HG03175 (cell line): ENCODE results near the gene ELOA.
A peak's percentile ranks its signal among the peaks of the same experiment; 100 is the strongest.
"Not testable (repeated sequence)": the region's sequence is repeated elsewhere in the genome, so short reads cannot be mapped to it uniquely, and the experiment has no call there.

Experiments used
- ATAC-seq: cut with Tn5 transposase; IDR thresholded peaks from one replicate; pipeline ENCODE4 v1.9.1; 2021; ENCODE audit warnings: mild to moderate bottlenecking, moderate library complexity; ENCODE audit not compliant: unreplicated experiment

The ELOA gene

GRCh38 chr1:23799255-23799569 is 55.9 kb downstream of the ELOA start:
- no peak for ATAC-seq

- peak; percentile 2 for ATAC-seq
These were observed 56.5 kb downstream of the ELOA start for GRCh38 chr1:23799570-23800399.

- ATAC-seq, result peak; percentile 87
These were observed 57.4 kb downstream of the ELOA start, which contains the start of gene GALE for GRCh38 chr1:23800400-23801337. GALE (minus strand) TSS chr1:23800754; CDS start chr1:23799007, 1,747 bp downstream.

- no peak for ATAC-seq
These were observed 58.1 kb downstream of the ELOA start for GRCh38 chr1:23801338-23801748.

GRCh38 chr1:23801876-23802275 is 58.6 kb downstream of the ELOA start:
- ATAC-seq, result no peak

GRCh38 chr1:23802809-23803342 is 59.6 kb downstream of the ELOA start:
- not testable (repeated sequence) for ATAC-seq

- no peak for ATAC-seq
These were observed 60.4 kb downstream of the ELOA start for GRCh38 chr1:23803674-23804073.

GRCh38 chr1:23804183-23804835 is 61.0 kb downstream of the ELOA start:
- ATAC-seq, result no peak

GRCh38 chr1:23805025-23805424 is 61.8 kb downstream of the ELOA start:
- ATAC-seq, result no peak

GRCh38 chr1:23806280-23806679 is 63.0 kb downstream of the ELOA start:
- no peak for ATAC-seq

GRCh38 chr1:23807453-23807852 is 64.2 kb downstream of the ELOA start:
- no peak for ATAC-seq

- ATAC-seq, result no peak
These were observed 66.5 kb downstream of the ELOA start for GRCh38 chr1:23809751-23810171.

GRCh38 chr1:23810818-23811540 is 67.7 kb downstream of the ELOA start:
- ATAC-seq, result no peak
